Measurements from ENCODE around the gene PRLH.
"Not testable (repeated sequence)": the region's sequence is repeated elsewhere in the genome, so short reads cannot be mapped to it uniquely, and the experiment has no call there.

The PRLH gene

DNA sequence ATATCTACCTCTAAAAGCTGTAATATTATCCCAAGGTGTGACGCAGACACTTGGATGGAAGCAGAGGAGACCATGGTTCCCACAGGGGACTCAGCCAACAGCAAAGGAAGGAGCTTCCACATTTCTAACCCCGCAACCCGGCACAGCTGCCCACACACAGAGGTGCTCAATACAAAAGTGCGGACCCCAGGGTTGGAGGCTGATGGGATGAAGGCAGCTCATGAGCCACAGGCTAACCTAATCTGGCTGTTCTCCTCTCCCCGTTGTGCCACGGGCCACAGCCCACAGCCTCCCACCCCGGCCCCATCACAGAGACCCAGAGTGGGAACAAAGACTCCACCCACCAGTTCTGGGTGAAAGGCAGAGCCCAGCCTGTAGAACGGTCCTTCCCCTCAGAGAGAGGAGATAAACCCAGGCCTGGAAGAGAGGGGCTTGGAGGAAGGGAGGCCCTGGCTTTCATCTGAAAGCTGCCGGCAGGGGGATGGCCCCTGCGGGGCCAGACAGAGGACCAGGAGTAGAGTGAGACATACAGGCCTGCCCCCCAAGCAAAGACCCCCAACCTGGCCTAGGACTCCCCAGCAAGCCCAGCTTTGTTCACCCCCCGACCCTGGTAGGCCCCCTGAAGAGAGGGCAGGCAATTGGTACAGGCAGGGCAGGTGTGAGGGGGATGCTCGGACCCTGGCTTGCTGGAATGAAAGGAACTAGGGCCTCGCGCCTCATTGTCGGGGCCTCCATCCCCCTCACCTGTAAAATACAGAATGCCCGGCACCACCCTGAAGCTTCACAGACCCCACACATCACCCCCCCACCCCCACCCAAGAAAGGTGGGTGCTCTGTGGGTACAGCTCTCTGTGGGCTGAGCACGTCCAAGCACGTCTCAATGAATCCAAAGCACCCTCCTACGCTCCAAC, 17.3 kb downstream of the PRLH start:
- no peak for DNase-seq

DNA sequence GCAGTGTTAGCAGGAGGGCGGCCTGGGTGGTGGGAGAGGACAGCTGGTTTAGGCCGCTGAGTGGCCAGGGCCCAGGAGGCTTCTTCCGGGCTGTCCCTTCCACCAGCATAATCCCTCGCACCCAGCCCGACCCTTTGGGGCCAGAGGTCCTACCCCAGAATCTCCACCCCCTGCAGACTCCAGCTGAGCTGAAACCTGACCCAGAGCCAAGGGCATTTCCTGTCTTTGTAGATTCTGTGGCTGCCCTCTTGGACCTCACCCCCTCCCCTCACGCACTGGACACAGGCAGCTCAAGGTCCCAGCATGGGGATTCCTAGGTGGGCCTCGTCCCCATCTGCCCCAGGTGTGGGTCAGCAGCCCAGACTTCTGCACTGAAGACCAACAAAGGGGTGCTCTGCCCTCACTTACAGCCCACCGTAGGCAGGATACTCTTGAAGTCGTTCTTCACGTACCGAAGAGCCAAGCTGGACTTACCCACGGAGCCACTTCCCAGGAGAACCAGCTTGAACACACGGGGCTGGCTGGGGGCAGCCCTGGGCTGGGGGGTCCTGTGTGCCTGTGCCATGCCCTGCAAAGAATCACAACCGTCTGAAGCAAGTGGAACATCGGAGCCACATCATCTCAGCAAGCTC, 19.3 kb downstream of the PRLH start:
- DNase-seq, result no peak

DNA sequence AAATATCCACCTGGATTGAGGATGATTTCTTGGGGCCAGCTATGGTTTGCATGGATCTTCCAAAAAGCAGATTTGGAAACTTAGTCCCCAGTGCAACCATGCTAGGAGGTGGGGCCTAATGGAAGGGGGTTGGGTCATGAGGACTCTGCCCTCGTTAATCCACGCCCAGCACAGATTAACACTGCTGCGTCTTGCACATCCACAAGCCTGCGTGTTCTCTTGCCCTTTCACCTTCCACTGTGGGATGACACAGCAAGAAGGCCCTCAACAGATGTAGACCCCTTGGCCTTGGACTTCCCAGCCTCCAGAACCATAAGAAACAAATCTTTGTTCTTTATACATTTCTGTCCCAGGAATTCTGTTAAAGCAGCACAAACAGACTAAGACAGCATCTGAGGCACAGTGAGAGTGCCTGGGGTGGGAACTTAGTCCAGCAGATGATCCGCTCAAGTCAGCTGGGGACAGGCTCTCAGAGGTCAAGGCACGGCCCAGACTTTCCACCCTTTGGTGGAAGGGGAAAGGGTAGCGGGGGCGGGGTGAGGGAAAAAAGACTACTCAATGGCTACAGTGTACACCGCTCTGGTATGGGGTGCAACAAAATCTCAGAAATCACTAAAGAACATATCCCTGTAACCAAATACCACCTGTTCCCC, 21.8 kb downstream of the PRLH start:
- DNase-seq, result no peak

DNA sequence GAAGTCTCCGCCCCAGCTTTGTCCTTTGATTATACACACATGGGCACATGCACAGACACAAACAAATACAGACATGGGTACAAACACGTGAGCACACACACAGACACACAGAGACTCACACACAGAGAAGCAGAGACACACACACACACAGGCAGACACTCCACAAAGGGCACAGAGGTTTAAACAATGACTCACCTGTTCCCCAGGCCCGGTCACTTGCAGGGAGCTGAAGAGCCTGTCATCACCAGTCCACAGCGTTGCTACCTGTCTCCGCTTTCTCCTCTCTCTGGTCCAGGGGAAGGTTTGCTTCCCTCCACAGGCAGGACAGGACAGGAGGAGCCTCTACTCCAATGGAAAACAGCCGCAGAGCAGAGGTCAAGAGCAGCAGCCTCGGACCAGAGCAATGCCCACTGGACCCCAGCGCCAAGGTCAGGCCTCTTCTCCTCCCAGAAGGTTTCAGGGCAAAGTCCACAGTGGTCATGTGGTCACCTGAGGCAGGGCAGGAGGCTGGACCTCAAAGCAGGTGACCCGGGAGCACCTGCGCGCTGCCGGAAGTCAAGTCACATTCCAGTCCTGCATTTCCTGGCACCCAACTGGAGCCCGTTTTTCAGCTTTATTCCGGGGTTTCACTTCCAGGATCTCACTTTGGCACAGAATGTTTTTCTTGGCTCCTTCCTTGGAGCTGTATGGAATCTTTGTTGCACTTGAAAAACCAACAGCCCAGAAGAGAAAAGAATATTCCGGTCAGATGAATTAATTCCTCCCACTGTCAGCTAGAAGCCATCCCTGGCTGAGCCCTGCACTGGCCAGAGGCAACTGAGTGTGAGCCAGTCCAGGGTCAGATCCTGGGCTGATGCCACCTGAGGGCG, 24.1 kb downstream of the PRLH start, which contains the start of gene RAB17:
RAB17 (minus strand) TSS at position 463 of the 869 bp plus-strand sequence. CDS start 4,580 bp downstream, outside the sequence.
- DNase-seq, result no peak

DNA sequence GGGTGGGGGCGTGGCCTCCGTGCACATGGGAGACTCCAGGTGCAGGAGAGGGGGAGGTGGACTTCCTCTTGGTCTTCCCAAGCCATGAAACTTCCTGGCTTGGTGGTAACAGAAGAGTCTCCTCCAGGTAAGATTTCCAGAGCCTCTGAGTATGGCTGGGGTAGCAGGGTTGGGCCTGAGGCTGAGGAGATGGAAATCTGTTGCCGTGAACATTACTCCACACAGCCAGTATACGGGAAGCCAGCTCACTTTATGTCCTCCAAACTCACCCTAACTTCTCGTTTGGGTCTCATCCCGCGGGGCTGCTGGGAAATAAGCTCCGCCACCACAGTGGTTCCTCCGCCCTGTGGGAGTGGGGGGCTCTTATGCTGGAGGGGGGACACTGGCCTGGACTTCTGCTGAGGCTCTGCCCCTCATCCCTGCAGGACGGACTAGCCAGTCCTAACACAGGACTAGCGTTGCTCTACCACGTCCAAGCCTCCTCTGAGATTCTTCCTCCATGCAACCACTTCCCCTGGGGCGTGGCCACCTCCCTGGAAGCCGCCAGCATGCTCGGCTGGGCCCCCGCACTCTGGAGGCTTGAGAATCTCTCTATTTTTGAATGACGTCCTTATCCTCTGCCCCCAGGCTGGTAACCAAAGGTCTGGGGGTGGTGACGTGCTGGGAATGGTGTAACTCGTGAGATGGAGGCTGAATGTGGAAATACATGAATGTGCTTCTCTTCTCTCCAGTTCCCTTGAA, 24.9 kb downstream of the PRLH start:
- no peak for DNase-seq

DNA sequence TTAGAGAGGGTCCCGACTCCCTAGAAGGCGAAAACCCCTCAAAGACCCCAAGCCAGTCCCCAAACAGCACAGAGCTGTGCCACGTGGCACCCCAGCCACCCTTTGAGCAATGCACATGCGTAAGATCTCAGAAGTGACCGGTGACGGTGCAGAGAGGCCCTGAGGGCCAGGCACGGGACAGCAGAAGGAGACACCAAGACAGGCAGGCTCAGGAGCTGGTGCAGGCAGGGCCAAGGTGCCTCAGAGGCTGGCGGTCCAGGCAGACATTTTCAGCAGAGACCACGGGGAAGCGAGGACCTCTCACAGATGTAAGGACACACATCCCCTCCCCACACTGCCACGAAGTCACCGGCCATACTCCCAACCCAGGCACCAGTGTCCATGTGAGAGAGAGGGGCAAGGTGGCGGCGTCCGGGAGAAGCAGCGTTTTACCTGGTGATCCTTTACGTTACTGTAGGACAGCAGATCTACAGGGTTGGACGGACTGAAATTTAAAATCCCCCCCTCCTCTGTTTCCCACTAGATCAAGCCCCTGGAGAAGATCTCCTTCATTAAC, 26.1 kb downstream of the PRLH start:
- no peak for DNase-seq

DNA sequence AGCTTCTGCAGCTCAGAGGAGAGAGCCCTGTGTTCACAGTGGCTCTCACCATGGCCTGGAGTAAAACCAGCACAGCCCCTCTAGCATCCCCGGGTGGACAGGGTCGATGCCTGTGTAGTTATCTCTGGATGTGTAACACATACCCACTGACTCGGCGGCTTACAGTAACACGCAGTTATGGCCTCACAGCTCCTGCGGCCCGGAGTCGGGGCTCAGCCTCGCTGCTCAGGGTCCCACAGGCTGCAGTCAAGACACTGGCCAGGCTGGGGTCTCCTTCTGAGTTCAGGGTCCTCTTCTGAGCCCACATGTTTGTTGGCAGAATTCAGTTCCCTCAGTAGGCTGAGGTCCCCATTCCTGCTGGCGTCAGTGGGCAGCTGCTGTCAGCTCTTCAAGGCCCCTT, 26.7 kb downstream of the PRLH start:
- DNase-seq, result no peak

DNA sequence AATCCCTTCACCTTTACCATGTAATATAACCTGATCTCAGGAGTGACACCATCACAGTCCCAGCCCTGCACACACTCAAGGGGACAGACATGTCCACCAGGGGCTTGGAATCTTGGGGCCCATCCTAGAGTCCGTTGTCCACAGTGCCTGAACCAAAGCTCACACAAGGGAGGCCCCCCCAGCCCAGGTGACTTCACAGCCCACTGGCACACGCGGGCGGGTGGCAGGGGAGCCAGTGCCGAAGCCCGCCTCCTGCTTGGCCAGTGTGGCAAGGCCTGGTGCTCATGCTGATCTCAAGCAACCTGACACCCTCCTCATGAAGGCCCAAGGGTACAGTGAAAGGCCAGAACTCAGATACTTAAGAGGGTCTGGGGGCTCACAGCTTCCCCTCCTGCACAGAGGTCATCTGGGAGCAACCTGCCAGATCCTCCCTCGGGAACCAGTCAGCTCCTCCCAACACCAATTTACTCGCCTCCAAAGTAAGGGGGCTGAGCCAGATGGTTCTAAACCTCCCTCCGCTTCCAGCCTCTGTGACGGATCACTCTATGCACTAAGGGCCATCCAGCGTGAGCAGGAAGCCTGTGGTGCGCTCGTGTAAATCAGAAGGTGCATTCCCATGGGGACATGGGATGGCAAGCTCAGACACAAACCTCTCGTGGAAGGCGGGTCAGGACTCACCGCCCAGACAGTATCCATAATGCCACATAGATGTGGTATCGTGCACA, 27.4 kb downstream of the PRLH start:
- no peak for DNase-seq

DNA sequence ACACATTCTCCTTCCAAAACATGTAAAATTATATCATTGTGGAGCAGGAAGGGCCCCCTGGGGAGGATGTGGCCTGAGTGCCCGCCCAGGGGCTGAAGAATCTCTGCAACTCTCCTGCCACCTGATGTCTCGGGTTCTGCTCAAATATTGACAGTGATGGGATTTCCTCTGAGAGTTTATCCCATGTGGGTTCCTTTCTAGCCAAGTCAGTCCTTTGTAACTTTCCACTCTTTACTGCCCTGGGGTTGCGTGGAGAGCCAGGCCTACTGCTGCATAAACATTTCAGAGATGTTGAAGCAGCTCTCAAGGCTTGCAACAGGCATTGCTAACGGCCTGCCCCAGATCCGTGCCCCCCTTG, 28.1 kb downstream of the PRLH start:
- no peak for DNase-seq

DNA sequence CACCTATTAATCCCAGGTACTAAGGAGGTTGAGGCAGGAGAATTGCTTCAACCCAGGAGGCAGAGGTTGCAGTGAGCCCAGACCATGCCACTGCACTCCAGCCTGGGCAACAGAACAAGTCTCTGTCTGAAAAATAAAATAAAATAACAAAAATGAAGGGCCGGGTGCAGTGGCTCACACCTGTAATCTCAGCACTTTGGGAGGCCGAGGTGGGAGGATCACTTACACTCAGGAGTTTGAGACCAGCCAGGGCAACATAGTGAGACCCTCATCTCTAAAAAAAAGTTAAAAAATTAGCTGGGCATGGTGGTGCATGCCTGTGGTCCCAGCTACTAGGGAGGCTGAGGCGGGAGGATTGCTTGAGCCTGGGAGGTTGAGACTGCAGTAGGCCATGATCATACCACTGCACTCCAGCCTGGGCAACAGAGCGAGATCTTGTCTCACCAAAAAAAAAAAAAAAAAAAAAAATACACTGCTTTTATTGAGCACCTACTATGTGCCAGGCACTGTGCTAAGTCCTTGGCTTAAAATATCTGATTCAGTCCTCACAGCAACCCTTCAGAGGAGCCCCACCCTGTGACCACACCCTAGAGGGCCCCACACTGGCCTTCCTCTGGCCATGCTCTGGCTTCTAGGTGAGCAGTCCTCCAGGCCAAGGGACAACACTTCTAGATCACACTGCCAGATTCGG, 29.6 kb downstream of the PRLH start:
- DNase-seq, result not testable (repeated sequence)

DNA sequence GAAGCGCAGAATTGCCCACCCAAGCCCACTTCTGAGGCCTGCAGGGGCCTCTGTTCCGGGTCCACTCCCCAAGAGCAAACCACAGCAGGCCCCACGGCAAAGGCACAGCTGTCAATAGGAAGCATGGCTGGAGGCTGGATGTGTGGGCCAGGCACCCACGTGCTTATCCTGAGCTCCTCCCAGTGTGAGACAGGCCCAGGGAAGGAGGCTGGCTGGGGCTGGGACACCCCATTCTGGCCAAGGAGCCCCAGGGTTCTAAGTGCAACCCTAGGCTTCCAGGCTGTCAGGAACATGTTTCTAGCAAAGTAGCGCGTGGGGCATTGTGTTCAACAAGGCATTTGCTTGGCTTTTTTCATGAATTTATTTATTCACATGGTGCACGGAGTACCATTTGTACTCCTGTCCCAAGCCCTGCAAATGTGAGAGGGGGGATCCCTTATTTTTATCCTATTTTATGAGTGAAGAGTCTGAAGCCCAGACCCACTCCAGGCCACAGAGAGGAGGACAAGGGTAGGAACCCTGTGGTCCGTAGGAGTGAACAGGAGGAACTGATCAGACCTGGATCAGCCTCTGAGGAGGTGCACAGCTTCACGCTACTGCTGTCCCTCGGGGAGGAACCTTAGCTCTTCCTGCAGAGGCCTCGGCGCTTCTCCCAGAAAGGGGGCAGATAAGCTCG, 30.3 kb downstream of the PRLH start:
- no peak for DNase-seq

DNA sequence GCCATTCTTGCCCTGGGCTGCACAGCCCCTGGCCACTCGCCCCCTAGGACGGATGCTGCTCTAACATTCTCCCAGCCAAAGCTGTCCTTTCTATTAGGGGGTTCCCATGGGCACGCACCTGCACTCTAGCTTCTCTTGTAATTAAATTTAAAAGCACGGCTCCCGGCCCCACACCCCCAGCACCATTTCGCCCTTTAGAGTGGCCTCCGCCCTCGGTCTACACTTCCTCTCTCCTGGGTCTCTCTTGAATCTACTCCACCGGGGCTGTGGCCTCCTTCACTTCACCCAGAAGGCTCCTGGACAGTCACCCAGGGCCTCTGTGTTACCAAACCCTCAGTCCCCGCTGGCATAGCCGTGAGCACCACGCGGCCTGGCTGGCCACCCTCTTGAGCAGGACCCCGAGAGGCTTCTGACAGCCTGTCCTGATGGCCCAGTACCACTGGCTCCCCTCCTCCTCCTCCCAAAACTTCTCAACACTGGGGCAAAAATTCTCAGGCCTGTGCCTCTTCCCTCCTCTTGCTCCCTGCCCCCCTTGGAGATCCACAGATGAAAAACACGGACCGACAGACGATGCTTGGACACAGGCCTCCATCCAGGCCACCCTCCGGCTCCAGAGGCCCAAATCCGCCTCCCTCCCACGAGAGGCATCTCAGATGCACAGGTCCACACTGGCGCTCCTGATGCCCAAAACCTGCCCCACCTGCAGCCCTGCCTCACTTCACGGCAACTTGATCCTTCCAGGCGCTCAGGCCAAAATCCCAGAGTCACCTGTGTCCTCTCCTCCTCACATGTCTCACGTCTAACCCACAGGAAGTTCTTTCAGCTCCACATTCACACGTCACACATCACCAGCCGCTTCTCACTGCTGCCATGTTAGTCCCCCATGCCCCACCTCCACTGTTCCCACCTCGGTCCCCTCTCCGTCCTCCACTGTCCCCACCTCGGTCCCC, 31.1 kb downstream of the PRLH start:
- DNase-seq, result no peak

DNA sequence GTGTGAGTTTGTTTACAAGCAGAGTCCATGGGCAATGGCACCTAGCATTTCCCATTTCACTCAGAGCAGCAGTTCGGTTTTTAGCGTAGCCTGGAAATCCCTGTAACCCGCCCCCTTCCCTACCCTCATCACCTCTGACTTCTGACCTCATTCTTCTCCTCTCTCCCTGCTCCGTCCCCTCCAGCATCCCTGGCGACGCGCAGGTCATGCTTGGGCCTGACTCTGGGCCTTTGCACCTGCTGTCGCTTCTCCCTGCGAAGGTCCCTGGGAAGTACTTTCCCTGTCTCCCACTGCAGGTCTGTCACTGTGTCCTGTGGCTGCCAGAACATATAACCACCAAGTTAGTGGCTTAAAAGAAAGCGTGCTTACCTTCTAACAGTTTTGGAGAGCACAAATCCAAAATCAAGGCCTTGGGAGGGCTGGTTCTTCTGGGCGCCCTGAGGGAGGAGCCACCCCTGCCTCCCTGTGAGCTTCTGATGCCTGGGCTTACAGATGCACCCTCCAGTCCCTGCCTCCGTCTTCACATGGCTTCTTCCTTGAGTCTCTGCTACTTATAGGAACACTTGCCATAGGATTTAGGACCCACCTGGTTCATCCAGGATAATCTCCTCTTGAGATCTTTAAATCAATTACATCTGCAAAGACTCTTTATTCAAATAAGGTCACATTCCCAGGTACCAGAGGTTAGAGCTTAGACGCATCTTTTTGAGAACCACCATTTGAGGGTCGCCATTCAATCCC, 32.3 kb downstream of the PRLH start:
- no peak for DNase-seq

DNA sequence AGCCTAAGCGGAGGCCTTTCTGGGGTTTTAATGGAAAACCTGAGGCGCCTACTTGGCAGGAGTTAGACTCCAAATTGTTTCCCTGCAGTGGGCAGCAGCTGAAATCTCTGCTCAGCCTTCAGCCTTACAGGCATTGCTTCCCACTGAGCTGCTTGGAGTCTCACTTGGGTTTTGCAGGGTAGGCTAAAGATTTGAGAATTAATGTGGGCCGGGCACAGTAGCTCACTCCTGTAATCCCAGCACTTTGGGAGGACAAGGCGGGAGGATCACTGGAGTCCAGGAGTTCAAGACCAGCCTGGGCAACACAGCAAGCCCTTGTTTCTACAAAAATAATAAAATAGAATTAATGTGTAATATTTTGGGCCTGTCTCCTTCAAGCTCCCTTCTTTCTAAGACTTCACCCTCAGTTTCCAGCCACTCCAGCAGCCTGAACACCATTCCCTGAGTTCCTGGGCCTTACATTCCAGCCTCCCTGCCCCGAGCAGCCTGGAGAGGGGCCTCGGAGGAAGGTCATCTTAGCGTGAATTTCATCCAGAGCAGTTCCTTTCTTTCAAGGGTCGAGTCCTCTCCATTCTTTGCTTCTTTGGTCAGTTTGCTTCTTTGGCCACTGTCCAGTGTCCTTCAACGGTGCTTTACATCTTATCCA, 33.2 kb downstream of the PRLH start:
- no peak for DNase-seq

DNA sequence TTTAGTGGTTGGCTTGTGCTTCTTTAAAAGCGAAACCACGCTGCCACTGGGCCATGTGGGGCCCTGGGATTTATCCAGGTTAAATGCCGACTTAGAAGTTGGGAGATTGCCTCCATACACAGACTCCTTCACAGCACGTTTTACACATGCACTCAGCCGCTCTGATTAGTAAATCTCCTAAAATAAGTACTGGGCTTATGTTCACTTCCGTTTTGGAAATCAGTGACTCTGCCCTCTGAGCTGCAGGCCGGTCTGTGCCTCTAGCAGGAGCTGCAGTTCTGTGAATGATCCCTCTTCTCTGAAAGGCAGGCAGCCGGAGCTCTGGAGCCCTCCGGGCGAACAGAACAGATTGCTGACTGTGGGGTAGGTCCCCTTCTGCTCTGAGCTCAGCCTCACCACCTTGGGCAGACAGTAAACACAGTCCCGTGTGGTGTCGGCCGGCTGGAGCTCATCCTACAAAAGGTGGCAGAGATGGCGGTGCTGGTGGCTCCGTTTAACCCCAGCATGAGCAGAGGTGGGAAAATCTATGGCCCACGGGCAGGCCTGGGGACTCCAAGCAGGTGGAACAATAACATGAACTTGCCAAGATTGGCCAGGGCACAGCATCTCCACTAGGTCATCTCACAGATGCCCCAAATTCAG, 34.0 kb downstream of the PRLH start:
- DNase-seq, result no peak

DNA sequence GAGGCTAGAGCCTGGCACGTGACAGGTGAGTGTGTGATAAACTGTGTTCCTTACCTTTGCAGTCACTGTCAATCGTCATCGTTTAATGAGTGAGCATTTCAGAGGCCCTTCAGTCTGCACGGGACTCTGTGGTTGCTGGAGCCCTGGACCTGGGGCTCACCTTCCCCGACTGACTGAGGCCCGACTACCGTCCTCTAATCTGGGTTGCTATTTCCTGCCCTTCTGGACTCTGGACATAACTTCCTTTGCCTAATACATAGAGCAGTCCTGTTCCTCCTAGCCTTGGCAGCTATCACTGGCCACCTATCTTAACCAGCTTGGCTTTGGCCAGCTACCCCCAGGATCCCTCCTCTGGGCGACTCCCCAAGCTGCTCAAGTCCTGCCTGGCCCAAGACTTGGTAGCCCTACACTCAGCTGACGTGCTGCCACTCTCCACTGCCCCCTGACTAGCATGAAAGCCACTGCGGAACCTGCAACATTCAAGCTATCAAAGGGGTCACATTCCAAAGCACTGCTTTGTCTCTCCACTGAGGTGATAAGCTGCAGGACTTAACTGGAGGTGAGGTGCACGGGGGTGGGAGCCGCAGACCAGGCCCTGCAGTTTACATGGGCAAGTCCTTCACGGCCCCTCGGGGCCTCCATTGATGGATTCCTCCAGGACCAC, 35.2 kb downstream of the PRLH start:
- DNase-seq, result no peak

All from activated CD4-positive, alpha-beta T cell treated with anti-CD3 and anti-CD28 coated beads, Interleukin-10, Interleukin-2, amounts not matched to agents 100 ng/mL and 50 ng/mL, durations not matched to agents 16 hours and 8 hours (primary cell).